Measurements from ENCODE around the gene CNTRL. TPM values are rescaled to one million over a fixed set of nuclear protein-coding genes. Genes with fewer than 3 reads are reported as not detected.
"Not testable (repeated sequence)": the region's sequence is repeated elsewhere in the genome, so short reads cannot be mapped to it uniquely, and the experiment has no call there.

CNTRL gene
- total RNA-seq, 1 experiment from 2014 or later, result 40.6 TPM

DNA sequence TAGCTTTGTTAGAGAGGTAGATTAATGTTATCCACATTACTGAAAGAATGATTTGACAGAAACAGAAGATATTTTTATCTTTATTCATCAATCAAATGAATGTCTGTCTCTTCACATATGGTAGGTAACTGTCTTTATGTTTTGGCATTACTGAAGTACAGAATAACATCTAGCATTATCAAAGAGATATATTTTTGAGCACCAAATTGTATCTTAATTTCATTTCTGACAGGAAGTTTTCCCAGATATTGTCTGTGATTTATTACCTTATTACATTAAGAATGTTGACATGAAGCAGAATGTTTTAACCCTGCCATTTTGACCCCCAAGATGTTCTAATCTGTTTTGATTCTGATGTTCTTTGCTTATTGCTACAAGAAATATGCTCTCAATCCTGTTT lies 20.3 kb downstream of the CNTRL start:
- H3K27ac ChIP-seq, result no peak overlapping the region
- DNase-seq, result no peak
- no peaks in the 10 kb centered on the region for H3K4me1 ChIP-seq
- no peak overlapping the region for H3K4me3 ChIP-seq
- H3K27me3 ChIP-seq, result no peaks in the 10 kb centered on the region
- H3K9me3 ChIP-seq (replicated peaks), result peaks cover 8% of the 10 kb centered on the region
- peaks cover 51% of the 10 kb centered on the region for H3K36me3 ChIP-seq

- Histone ChIP-seq H3K4me1 (no peaks in the 10 kb centered on the region), H3K9me3 (replicated peaks) (peaks cover 27% of the 10 kb centered on the region), H3K36me3 (peaks cover 37% of the 10 kb centered on the region), H3K27ac (no peak overlapping the region), H3K27me3 (no peaks in the 10 kb centered on the region), H3K4me3 (no peak overlapping the region)
- DNase-seq, result no peak
Observed at GRCh38 chr9:121098567-121099198, 23.9 kb downstream of the CNTRL start.

GRCh38 chr9:121104054-121104453 lies 29.3 kb downstream of the CNTRL start:
- not testable (repeated sequence) for H3K4me1 ChIP-seq, H3K27me3 ChIP-seq, H3K36me3 ChIP-seq, H3K4me3 ChIP-seq, H3K27ac ChIP-seq, DNase-seq
- peaks cover 31% of the 10 kb centered on the region for H3K9me3 ChIP-seq (replicated peaks)

GRCh38 chr9:121105531-121105930 lies 30.8 kb downstream of the CNTRL start:
- DNase-seq, result no peak
- Histone ChIP-seq H3K27me3 (no peaks in the 10 kb centered on the region), H3K4me1 (no peaks in the 10 kb centered on the region), H3K36me3 (peaks cover 2% of the 10 kb centered on the region), H3K9me3 (replicated peaks) (peaks cover 19% of the 10 kb centered on the region), H3K27ac (no peak overlapping the region), H3K4me3 (no peak overlapping the region)

GRCh38 chr9:121107029-121107428 lies 32.3 kb downstream of the CNTRL start:
- no peak for DNase-seq
- Histone ChIP-seq H3K9me3 (replicated peaks) (peaks cover 11% of the 10 kb centered on the region), H3K27me3 (no peaks in the 10 kb centered on the region), H3K36me3 (peaks cover 3% of the 10 kb centered on the region; the same call in 1 of the 2 replicates), H3K27ac (no peak overlapping the region), H3K4me1 (no peaks in the 10 kb centered on the region), H3K4me3 (no peak overlapping the region)

GRCh38 chr9:121107881-121108280 lies 33.1 kb downstream of the CNTRL start:
- peaks cover 3% of the 10 kb centered on the region; the same call in 1 of the 2 replicates for H3K36me3 ChIP-seq
- no peaks in the 10 kb centered on the region for H3K27me3 ChIP-seq
- H3K9me3 ChIP-seq (replicated peaks), result peaks cover 8% of the 10 kb centered on the region; the same call in 1 of the 2 replicates
- no peak overlapping the region for H3K27ac ChIP-seq
- H3K4me1 ChIP-seq, result no peaks in the 10 kb centered on the region
- H3K4me3 ChIP-seq, result no peak overlapping the region
- no peak for DNase-seq

- DNase-seq, result no peak
- Histone ChIP-seq H3K27ac (no peak overlapping the region), H3K36me3 (peaks cover 6% of the 10 kb centered on the region; the same call in 1 of the 2 replicates), H3K27me3 (no peaks in the 10 kb centered on the region), H3K4me3 (no peak overlapping the region), H3K4me1 (peaks cover 3% of the 10 kb centered on the region; the same call in 1 of the 2 replicates), H3K9me3 (replicated peaks) (no peaks in the 10 kb centered on the region)
Observed at GRCh38 chr9:121115466-121115865, 40.7 kb downstream of the CNTRL start.

GRCh38 chr9:121118266-121118665 lies 43.5 kb downstream of the CNTRL start:
- Histone ChIP-seq H3K27ac (no peak overlapping the region), H3K9me3 (replicated peaks) (no peaks in the 10 kb centered on the region), H3K4me3 (no peak overlapping the region), H3K36me3 (peaks cover 4% of the 10 kb centered on the region; the same call in 1 of the 2 replicates), H3K4me1 (peaks cover 7% of the 10 kb centered on the region; the same call in 1 of the 2 replicates), H3K27me3 (no peaks in the 10 kb centered on the region)
- no peak for DNase-seq

DNA sequence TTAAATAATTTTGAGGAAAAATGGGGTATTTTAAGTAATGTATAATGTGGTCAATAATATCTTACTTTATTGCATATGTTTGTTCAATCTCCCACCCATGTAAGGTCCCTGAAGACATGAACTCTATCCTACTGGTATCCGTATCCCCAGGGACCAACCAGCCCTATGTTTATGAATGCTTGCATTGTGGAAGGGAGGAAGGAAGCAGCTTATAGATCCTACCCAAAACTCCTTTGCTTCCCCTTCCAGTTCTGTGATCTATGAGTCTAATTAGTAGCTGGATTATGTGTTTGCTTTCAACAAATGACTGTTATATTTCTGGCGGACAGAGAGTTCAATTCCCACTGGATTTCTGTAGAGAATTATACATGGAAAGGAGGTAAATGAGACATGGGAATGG lies 45.6 kb downstream of the CNTRL start:
- Histone ChIP-seq H3K27me3 (no peaks in the 10 kb centered on the region), H3K4me3 (no peak overlapping the region), H3K9me3 (replicated peaks) (no peaks in the 10 kb centered on the region), H3K27ac (no peak overlapping the region), H3K4me1 (peaks cover 7% of the 10 kb centered on the region; the same call in 1 of the 2 replicates), H3K36me3 (peaks cover 7% of the 10 kb centered on the region; the same call in 1 of the 2 replicates)
- DNase-seq, result peak; percentile 26 to 57

- Histone ChIP-seq H3K4me3 (peak overlapping the region; percentile 61), H3K36me3 (peaks cover 11% of the 10 kb centered on the region; the same call in 1 of the 2 replicates), H3K4me1 (peaks cover 7% of the 10 kb centered on the region; the same call in 1 of the 2 replicates), H3K9me3 (replicated peaks) (no peaks in the 10 kb centered on the region), H3K27ac (peak overlapping the region; percentile 46), H3K27me3 (no peaks in the 10 kb centered on the region)
- peak; percentile 99 for DNase-seq
Observed at GRCh38 chr9:121121582-121122087, 46.9 kb downstream of the CNTRL start.

DNA sequence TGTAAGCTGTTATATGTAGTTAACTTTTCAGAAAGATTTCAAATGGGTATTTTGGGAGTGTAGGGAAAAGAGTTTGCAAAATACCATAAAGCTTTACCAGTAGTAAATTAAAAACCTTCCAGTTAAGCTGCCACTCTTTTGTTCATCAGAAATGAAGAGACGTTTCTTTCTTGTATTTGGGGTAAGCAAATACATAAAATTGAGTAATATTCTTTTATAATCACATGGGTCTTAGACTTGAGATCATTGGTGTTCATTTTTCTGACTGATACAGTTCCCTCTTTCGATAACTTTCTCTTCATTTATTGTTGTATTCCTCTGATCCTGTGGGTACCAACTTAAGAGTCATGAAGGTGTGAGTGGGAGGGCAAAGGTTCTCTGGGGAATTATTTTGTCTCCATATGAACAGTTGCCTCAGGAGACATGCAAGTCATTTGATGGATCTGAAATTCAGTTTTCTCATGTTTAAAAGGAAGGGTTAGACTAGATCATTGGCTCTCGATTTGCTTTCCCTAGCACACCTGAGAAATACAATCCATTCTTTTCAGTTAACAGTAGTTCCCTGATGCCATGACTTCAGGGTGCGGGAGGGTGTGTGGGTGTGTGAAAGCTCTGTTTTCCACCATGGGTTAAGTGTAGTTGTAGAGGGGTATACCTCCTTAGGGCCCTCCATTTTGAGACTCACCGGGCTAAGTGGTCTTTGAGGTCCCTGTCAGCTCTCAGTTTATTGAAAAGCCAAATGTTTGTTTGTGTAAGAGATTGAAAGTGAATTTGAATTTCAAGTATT lies 47.7 kb downstream of the CNTRL start:
- peak overlapping the region; percentile 46 for H3K27ac ChIP-seq
- DNase-seq, result peak in 1 of 2 experiments; percentile 26
- H3K4me3 ChIP-seq, result peak overlapping the region; percentile 61
- peaks cover 13% of the 10 kb centered on the region; the same call in 1 of the 2 replicates for H3K36me3 ChIP-seq
- H3K9me3 ChIP-seq (replicated peaks), result no peaks in the 10 kb centered on the region
- H3K4me1 ChIP-seq, result peaks cover 7% of the 10 kb centered on the region; the same call in 1 of the 2 replicates
- H3K27me3 ChIP-seq, result no peaks in the 10 kb centered on the region

- no peak overlapping the region for H3K27ac ChIP-seq
- peaks cover 11% of the 10 kb centered on the region for H3K9me3 ChIP-seq (replicated peaks)
- no peak overlapping the region for H3K4me3 ChIP-seq
- no peaks in the 10 kb centered on the region for H3K27me3 ChIP-seq
- peaks cover 19% of the 10 kb centered on the region for H3K36me3 ChIP-seq
- no peak for DNase-seq
- H3K4me1 ChIP-seq, result peaks cover 7% of the 10 kb centered on the region; the same call in 1 of the 2 replicates
Observed at GRCh38 chr9:121123816-121124535, 49.2 kb downstream of the CNTRL start.

GRCh38 chr9:121125590-121125989 lies 50.8 kb downstream of the CNTRL start:
- Histone ChIP-seq H3K27me3 (no peaks in the 10 kb centered on the region), H3K4me1 (peaks cover 3% of the 10 kb centered on the region; the same call in 1 of the 2 replicates), H3K9me3 (replicated peaks) (peaks cover 14% of the 10 kb centered on the region), H3K36me3 (peaks cover 26% of the 10 kb centered on the region), H3K27ac (no peak overlapping the region), H3K4me3 (no peak overlapping the region)
- DNase-seq, result no peak

GRCh38 chr9:121129384-121129783 lies 54.6 kb downstream of the CNTRL start:
- Histone ChIP-seq H3K36me3 (peaks cover 44% of the 10 kb centered on the region), H3K9me3 (replicated peaks) (peaks cover 14% of the 10 kb centered on the region)
- DNase-seq, H3K27me3 ChIP-seq, H3K4me3 ChIP-seq, H3K4me1 ChIP-seq, H3K27ac ChIP-seq: not testable (repeated sequence)
